Fibroblast of lung (primary cell): ENCODE measurements around the gene MON1B. TPM values are rescaled to one million over a fixed set of nuclear protein-coding genes. Genes with fewer than 3 reads are reported as not detected.

Experiments
- DNase-seq, 2 donors: peaks; one replicate each; pipeline versions ENCODE4 v3.0.0 to v3.0.0-alpha.2; 2010; ENCODE audit warnings: low read depth in 2 of 2
- H2AFZ ChIP-seq: 2 replicates; pipeline ENCODE4 v1.5.1; 2012; ENCODE audit warnings: low read length, control low read depth, inconsistent platforms
- H3K27ac ChIP-seq: 2 replicates; pipeline ENCODE4 v1.5.1; 2011; ENCODE audit warnings: low read length, control low read depth; ENCODE audit not compliant: insufficient read depth
- H3K27me3 ChIP-seq: 2 replicates; pipeline ENCODE4 v1.5.1; 2011; ENCODE audit warnings: mild to moderate bottlenecking, low read length; ENCODE audit not compliant: control insufficient read depth, insufficient read depth
- H3K36me3 ChIP-seq: 2 replicates; pipeline ENCODE4 v1.5.1; 2011; ENCODE audit warnings: low read length; ENCODE audit not compliant: control insufficient read depth, insufficient read depth
- H3K4me1 ChIP-seq: 2 replicates; pipeline ENCODE4 v1.5.1; 2011; ENCODE audit warnings: low read length; ENCODE audit not compliant: control insufficient read depth, insufficient read depth; ENCODE audit errors: extremely low read depth
- H3K4me2 ChIP-seq: 2 replicates; pipeline ENCODE4 v1.5.1; 2011; ENCODE audit warnings: low read length, control low read depth; ENCODE audit not compliant: insufficient read depth; ENCODE audit errors: extremely low read depth
- H3K4me3 ChIP-seq, 4 experiments: fragments of 200-600 bp in 1 of 4; sonication (generic) in 1 of 4; replicated peaks in 1 of 4; 2 replicates each; pipeline ENCODE4 v1.5.1; 2011 to 2016; ENCODE audit warnings: low read length in 4 of 4, low read depth in 3 of 4, mild to moderate bottlenecking in 3 of 4, control low read depth in 2 of 4, inconsistent platforms in 1 of 4, mixed read lengths in 1 of 4; ENCODE audit not compliant: insufficient read depth in 1 of 4; ENCODE audit errors: control extremely low read depth in 1 of 4
- H3K79me2 ChIP-seq: 2 replicates; pipeline ENCODE4 v1.5.1; 2012; ENCODE audit warnings: mild to moderate bottlenecking, low read length, inconsistent platforms; ENCODE audit not compliant: control insufficient read depth, insufficient read depth
- H3K9ac ChIP-seq: 2 replicates; pipeline ENCODE4 v1.5.1; 2011; ENCODE audit warnings: mild to moderate bottlenecking, low read length, control low read depth; ENCODE audit not compliant: insufficient read depth
- H3K9me3 ChIP-seq: 2 replicates; pipeline ENCODE4 v1.5.1; 2012; ENCODE audit warnings: low read depth, low read length; ENCODE audit not compliant: control insufficient read depth, insufficient read depth
- H4K20me1 ChIP-seq: 2 replicates; pipeline ENCODE4 v1.5.1; 2011; ENCODE audit warnings: low read length; ENCODE audit not compliant: control insufficient read depth, insufficient read depth; ENCODE audit errors: extremely low read depth
- EZH2 ChIP-seq: IDR thresholded peaks from 2 replicates; pipeline ENCODE4 v1.5.1; 2012; ENCODE audit warnings: low read length, control low read depth, mild to moderate bottlenecking; ENCODE audit errors: missing control alignments
- polyA plus RNA-seq, 2 donors: library from polyadenylated mRNA; depleted of rRNA in 1 of 2; stranded (reverse) in 1 of 2; unstranded in 1 of 2; fragments of >200 nt; gene quantifications; 2 replicates each; pipeline ENCODE4 v1.2.1, GENCODE V29; 2011 to 2012; ENCODE audit warnings: missing spikeins in 1 of 2
- total RNA-seq: library from RNA; depleted of rRNA; stranded (reverse); fragments of >200 nt; gene quantifications from 2 replicates; pipeline ENCODE4 v1.2.1, GENCODE V29; 2014
- TF ChIP-seq, protein P1 (sequence below), 2 donors: IDR thresholded peaks in 1 of 2; conservative IDR thresholded peaks in 1 of 2; 1 replicate in 1 of 2; 2 replicates in 1 of 2; pipeline ENCODE4 v1.5.1; 2011 to 2012; ENCODE audit warnings: low read length in 2 of 2, control low read depth in 1 of 2, inconsistent platforms in 1 of 2, low read depth in 1 of 2, mild to moderate bottlenecking in 1 of 2

MON1B gene
- total and polyA plus RNA-seq, 2 donors (not counting 1 experiment from before 2014, with no cell fraction given) = 7.3 to 12.7 TPM

GRCh38 chr16:77166726-77167125, 24.3 kb upstream of the MON1B start:
- Histone ChIP-seq H4K20me1 (no peaks in the 10 kb centered on the region), H3K27me3 (no peaks in the 10 kb centered on the region), H3K4me2 (no peak overlapping the region), H3K36me3 (no peaks in the 10 kb centered on the region), H2AFZ (no peak overlapping the region), H3K4me1 (no peaks in the 10 kb centered on the region), H3K4me3 (no peak overlapping the region), H3K9me3 (no peaks in the 10 kb centered on the region), H3K79me2 (no peaks in the 10 kb centered on the region), H3K27ac (no peak overlapping the region), H3K9ac (no peak overlapping the region)
- TF ChIP-seq EZH2 = no peak
- TF ChIP-seq, protein P1, sequence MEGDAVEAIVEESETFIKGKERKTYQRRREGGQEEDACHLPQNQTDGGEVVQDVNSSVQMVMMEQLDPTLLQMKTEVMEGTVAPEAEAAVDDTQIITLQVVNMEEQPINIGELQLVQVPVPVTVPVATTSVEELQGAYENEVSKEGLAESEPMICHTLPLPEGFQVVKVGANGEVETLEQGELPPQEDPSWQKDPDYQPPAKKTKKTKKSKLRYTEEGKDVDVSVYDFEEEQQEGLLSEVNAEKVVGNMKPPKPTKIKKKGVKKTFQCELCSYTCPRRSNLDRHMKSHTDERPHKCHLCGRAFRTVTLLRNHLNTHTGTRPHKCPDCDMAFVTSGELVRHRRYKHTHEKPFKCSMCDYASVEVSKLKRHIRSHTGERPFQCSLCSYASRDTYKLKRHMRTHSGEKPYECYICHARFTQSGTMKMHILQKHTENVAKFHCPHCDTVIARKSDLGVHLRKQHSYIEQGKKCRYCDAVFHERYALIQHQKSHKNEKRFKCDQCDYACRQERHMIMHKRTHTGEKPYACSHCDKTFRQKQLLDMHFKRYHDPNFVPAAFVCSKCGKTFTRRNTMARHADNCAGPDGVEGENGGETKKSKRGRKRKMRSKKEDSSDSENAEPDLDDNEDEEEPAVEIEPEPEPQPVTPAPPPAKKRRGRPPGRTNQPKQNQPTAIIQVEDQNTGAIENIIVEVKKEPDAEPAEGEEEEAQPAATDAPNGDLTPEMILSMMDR (conservative IDR thresholded peaks at IDR 0.05 in 1 of 2, IDR thresholded peaks at IDR 0.05 in 1 of 2; ENCODE audit: low read depth in 1 of 2, low read length in 2 of 2) = no peak
- no peak for DNase-seq

- TF ChIP-seq, protein P1 (conservative IDR thresholded peaks at IDR 0.05 in 1 of 2, IDR thresholded peaks at IDR 0.05 in 1 of 2; ENCODE audit: low read depth in 1 of 2, low read length in 2 of 2) = no peak
- TF ChIP-seq EZH2 = no peak
- Histone ChIP-seq H4K20me1 (no peaks in the 10 kb centered on the region), H3K27me3 (no peaks in the 10 kb centered on the region), H3K4me3 (no peak overlapping the region), H2AFZ (no peak overlapping the region), H3K9me3 (no peaks in the 10 kb centered on the region), H3K4me1 (no peaks in the 10 kb centered on the region), H3K79me2 (no peaks in the 10 kb centered on the region), H3K27ac (no peak overlapping the region), H3K36me3 (no peaks in the 10 kb centered on the region), H3K9ac (no peak overlapping the region), H3K4me2 (no peak overlapping the region)
- DNase-seq = no peak
Observed at GRCh38 chr16:77168901-77169300, 22.1 kb upstream of the MON1B start.

GRCh38 chr16:77169650-77170236, 21.2 kb upstream of the MON1B start:
- H3K27me3 ChIP-seq = no peaks in the 10 kb centered on the region
- no peak overlapping the region for H3K9ac ChIP-seq
- H3K4me2 ChIP-seq = no peak overlapping the region
- no peak overlapping the region for H2AFZ ChIP-seq
- no peak overlapping the region for H3K4me3 ChIP-seq
- H3K27ac ChIP-seq = no peak overlapping the region
- no peaks in the 10 kb centered on the region for H3K36me3 ChIP-seq
- no peaks in the 10 kb centered on the region for H3K9me3 ChIP-seq
- DNase-seq = peak; percentile 5 to 47
- TF ChIP-seq, protein P1 (conservative IDR thresholded peaks at IDR 0.05 in 1 of 2, IDR thresholded peaks at IDR 0.05 in 1 of 2; ENCODE audit: low read depth in 1 of 2, low read length in 2 of 2) = peak; percentile 43 to 75
- no peak for TF ChIP-seq EZH2
- H3K4me1 ChIP-seq = no peaks in the 10 kb centered on the region
- no peaks in the 10 kb centered on the region for H3K79me2 ChIP-seq
- no peaks in the 10 kb centered on the region for H4K20me1 ChIP-seq
